HL-60 (cell line): ENCODE data around the gene KSR1.

Source experiments
- DNase-seq, 2 experiments: peaks; one replicate each; pipeline ENCODE4 v3.0.0-alpha.2; 2010 to 2020; ENCODE audit warnings: low read depth in 1 of 2, low spot score in 1 of 2
- H3K27ac ChIP-seq: fragments of 250-450 bp; sonication (Bioruptor Pico); replicated peaks from 2 replicates; pipeline ENCODE4 v1.5.1; 2020; ENCODE audit warnings: mild to moderate bottlenecking, moderate library complexity
- H3K27me3 ChIP-seq: fragments of 250-450 bp; sonication (Bioruptor Pico); 2 replicates; pipeline ENCODE4 v1.5.1; 2021; ENCODE audit warnings: mild to moderate bottlenecking, moderate library complexity; ENCODE audit not compliant: insufficient read depth, poor library complexity, severe bottlenecking
- H3K4me3 ChIP-seq: replicated peaks from 2 replicates; pipeline ENCODE4 v1.5.1; 2011; ENCODE audit warnings: mild to moderate bottlenecking, control low read depth, low read length; ENCODE audit not compliant: insufficient read depth
- CTCF ChIP-seq: IDR thresholded peaks from one replicate; pipeline ENCODE4 v1.5.1; 2011; ENCODE audit warnings: low read length, control low read depth, inconsistent platforms; ENCODE audit not compliant: insufficient read depth
- GABPA ChIP-seq: IDR thresholded peaks from 2 replicates; pipeline ENCODE4 v1.6.1; 2012; ENCODE audit warnings: low read depth
- POLR2AphosphoS5 ChIP-seq: IDR thresholded peaks from 2 replicates; pipeline ENCODE4 v1.6.1; 2012; ENCODE audit warnings: low read depth
- REST ChIP-seq: IDR thresholded peaks from 2 replicates; pipeline ENCODE4 v1.6.1; 2012; ENCODE audit warnings: low read depth; ENCODE audit not compliant: insufficient replicate concordance
- SPI1 ChIP-seq: IDR thresholded peaks from 2 replicates; pipeline ENCODE4 v1.6.1; 2012; ENCODE audit warnings: low read depth, mild to moderate bottlenecking, borderline replicate concordance

Gene KSR1

GRCh38 chr17:27422601-27423000 is 33.6 kb upstream of the KSR1 start:
- Histone ChIP-seq H3K27ac (no peak overlapping the region), H3K27me3 (no peaks in the 10 kb centered on the region), H3K4me3 (no peak overlapping the region)
- DNase-seq, result no peak
- TF ChIP-seq SPI1, result no peak
- TF ChIP-seq GABPA, result no peak
- TF ChIP-seq POLR2AphosphoS5, result no peak
- no peak for TF ChIP-seq CTCF
- no peak for TF ChIP-seq REST

GRCh38 chr17:27423651-27424050 is 32.6 kb upstream of the KSR1 start:
- no peak for TF ChIP-seq POLR2AphosphoS5
- TF ChIP-seq REST, result no peak
- no peak for TF ChIP-seq CTCF
- no peak for TF ChIP-seq GABPA
- no peak for TF ChIP-seq SPI1
- no peak for DNase-seq
- Histone ChIP-seq H3K27ac (no peak overlapping the region), H3K4me3 (no peak overlapping the region), H3K27me3 (no peaks in the 10 kb centered on the region)

- no peak overlapping the region for H3K27ac ChIP-seq
- TF ChIP-seq GABPA (no peak), REST (no peak), POLR2AphosphoS5 (no peak), CTCF (no peak), SPI1 (no peak)
- no peaks in the 10 kb centered on the region for H3K27me3 ChIP-seq
- H3K4me3 ChIP-seq, result no peak overlapping the region
- no peak for DNase-seq
Measured at GRCh38 chr17:27424516-27424915, 31.7 kb upstream of the KSR1 start.
